Stimulated activated CD4-positive, alpha-beta T cell treated with anti-CD3 and anti-CD28 coated beads, Interleukin-15, amount 100 ng/mL, for 24 hours (primary cell): Measurements from ENCODE around the gene ZNF487.
A peak's percentile ranks its signal among the peaks of the same experiment; 100 is the strongest.
"Not testable (repeated sequence)": the region's sequence is repeated elsewhere in the genome, so short reads cannot be mapped to it uniquely, and the experiment has no call there.

Experiments used
- DNase-seq: peaks from one replicate; pipeline ENCODE4 v3.0.0-alpha.2; 2020

Gene ZNF487

DNA sequence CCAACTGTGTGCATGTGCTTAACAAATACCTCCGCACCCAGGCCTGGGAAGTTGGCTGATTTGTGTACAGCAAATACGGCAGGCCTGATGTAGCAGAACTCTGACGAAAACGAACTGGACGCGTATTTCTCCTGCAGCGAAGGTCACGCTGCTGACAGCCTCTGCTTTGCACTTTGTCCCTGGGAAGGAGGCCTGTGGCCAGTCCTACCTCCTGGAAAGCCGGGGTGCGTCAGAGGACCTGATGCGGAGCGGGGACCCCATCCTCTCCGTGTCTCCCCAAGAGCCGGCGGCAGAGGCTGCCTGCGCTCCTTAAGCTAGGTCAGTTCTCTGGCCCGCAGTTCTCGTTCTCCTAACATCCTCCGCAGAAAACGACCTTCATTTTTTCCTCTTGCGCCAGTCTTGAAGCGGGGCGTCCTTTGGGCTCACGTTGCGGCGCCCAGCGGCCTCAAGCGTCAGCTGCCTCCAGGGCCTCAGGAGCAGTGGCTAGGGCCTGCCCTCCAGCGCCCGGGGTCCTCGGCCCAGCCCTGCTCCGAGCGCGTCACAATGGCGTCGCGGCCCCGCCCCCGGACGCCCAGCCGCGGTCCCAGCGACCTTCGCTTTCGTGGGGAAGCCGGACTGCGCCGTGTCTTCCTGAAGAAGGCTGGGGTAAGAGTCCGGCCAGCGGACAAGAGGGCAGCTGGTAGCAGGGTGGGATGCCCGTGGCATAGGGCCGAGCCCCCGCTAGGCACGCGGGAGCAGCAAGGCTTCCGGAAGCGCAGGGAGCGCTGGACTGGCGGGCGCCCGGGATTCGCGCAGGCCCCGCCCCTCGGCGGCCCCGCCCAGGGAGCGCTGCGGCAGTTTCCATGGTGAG lies at the start of gene ZNF487:
Gene ZNF487, plus strand, starts transcription at position 821 of the 850 bp plus-strand sequence. CDS start 38,703 bp downstream, outside the sequence.
- peak; percentile 89 for DNase-seq

DNA sequence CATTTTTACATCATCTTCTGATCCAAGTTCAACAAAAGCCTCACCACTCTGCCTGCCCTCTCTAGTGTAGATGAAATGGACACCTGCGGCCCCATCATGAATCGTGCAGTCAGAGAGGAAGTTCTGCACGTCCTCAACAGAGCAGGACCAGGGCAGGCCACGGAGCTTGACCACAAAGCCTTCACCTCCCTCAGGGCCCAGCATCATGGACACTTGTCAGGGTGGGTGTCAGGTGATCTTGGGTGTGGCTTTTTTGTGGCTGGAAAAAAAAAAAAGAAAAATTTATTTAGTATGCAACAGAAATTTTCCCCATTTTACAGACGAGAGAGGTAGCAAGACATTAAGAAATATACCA lies 49.3 kb upstream of the ZNF487 start:
- DNase-seq, result no peak

DNA sequence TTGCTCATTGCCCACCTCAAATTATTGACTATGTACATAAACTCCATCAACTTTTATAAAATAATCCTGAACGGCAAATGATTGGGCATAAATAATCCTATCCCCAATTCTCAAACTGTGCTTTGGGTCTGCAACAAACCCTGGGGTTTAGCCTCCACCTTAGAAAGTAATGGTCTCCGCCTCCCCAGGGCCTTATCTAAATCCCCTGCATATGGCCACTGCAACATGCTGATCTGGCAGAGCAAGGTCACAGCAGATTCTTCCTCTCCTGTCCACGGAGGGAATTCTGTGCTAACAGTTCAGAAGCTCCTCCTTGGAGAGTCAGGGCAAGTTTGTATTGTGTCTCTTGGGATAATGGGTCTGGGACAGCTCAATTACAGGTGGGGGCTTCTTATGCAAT lies 47.0 kb upstream of the ZNF487 start:
- DNase-seq, result no peak

DNA sequence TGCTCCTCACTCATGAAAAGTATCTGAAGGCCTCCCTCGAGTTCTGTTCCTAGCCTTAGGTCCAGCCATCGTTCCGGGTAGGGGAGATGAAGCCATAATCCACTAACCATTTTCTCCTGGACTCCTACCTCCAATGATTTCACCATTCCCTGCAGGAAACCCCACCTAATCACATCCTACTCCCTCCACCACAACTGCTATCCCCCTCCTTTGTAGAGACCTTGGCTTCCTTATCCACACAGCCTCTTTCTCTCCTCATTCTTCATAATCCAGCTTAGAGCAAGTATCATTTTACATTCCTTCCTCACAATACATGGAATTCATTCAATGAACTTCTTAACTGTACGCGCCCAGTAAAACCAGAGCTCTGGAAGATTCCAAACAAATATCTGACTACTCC lies 46.6 kb upstream of the ZNF487 start:
- DNase-seq, result no peak

DNA sequence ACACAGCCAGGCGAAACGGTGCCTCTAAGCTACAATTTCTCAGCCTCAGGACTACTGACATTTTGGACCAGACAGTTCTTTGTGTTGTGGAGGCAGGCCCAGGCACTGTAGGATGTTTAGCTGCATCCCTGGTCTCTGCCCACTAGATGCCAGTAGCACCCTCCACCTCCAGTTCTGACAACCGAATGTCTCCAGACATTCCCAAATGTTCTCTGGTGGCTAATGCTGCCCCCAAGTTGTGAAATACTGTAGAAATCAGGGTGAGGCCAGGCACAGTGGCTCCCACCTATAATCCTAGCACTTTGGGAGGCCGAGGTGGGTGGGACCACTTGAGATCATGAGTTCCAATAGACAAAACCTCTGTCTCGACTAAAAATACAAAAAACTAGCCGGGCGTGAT lies 46.2 kb upstream of the ZNF487 start:
- DNase-seq, result no peak

DNA sequence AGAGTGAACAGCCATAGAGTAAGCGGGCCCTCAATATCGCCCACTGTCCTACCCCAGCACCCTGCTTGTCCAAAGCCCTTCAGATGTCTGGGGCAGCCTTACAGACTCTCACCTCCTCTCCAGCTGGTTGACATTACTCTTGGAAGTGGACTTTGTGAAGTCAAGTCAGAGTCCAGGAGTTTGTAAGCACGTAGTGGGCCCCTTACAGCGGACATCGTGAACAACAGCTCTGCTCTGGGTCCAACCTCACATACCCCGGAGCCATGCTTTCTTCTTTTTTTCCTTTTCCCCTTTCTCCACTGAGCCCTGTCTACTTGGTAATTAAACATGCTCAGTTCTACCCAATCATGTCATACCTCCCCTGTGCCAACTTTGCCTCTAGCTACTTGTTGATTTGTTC lies 45.4 kb upstream of the ZNF487 start:
- DNase-seq, result no peak

DNA sequence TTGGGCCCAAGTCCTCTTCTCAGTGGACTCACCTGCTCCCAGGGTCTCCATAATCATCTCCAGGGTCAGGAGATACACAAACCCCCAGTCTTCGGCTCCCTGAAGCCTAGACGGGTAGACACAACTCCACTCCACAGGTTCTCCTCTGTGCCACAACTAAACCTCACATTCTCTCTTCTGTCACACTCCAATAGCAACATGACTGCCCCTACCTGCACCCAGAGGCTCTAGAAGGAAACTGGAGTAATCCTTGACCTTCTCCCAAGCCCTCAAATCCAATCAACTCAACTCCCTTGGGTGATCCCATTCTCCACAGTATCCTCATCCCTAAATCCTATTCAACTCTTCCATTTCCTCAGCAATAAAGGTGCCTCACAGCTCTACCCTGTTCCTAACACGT lies 44.2 kb upstream of the ZNF487 start:
- DNase-seq, result no peak

DNA sequence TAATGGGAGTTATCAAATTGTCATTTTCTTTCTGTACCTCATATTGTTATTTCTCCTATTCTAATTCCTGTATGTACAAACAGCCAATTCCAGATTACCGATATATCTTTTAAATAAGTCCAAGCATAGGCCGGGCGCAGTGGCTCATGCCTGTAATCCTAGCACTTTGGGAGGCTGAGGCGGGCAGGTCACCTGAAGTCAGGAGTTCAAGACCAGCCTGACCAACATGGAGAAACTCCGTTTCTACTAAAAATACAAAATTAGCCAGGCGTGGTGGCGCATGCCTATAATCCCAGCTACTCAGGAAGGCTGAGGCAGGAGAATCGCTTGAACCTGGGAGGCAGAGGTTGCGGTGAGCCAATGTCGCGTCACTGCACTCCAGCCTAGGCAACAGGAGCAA lies 43.7 kb upstream of the ZNF487 start:
- DNase-seq, result not testable (repeated sequence)

DNA sequence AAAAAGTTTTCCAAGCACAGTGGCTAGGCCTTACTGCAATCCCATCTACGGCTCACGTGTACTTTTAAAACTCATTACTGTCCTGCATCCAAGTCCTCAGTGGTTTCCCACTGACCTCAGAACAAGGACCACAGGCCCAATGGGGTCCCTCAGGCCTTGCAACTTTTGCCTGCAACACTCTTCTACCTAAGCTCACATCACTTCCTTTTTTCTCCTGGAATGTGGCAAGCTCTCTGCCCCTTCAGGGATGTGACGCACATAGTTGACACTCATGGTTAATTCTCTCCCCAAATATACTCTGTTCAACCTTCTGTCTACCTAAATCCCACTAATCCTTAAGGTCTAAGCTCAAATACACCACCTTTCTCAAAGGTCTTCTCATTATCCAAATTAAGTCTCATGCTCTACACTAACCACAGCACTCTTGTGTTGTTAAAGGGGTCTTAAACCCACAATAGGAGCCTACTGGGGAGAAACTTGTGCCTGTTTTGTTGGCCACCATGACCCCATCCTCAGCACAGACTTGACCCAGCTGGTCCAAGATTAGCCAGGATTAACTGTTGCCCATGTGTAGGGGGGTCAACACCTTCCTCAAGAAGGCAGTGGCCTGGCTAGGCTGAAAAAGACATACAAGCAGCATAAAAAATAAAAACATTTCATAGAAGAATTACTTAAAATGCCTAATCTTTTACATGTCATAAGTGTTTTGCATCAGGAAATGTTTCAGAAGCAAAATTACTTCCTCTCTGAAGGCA lies 43.1 kb upstream of the ZNF487 start:
- no peak for DNase-seq

DNA sequence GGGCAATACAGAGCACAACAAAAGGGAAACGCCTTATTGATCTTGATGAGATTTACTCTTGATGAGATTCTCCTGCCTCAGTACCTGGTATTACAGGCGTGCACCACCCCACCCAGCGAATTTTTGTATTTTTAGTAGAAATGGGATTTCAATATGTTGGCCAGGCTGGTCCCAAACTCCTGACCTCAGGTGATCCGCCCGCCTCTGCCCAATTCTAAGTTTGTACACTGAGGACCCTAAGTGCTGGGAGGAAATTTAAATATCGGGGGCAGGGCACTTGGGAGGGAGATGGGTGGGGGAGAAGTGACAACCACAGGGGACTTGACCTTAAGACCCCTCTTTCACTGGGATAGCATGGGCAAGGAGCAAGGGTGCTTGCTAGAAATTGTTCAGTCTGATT lies 42.0 kb upstream of the ZNF487 start:
- no peak for DNase-seq

DNA sequence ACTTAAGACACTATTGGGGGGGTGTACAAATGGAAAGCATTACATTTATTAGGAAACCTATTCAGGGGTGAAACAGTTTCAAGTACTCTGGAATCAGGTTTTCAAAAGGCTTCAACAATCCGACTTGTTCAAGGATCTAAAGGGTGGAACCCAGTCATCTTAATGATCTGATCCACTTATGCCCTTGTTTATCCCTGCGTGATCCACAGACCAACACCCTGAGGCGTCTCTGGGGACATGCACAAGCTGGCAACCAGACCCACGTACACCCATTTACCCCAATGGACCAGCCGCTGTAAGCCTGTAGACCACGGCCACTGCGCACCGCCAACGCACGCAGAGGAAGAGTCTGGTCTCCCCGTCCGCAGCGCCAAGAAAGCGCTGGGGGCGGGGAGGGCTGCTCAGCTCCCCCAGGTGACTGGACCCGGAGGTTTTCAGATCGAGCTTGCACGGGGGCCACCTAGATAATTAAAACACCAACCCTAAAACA lies 41.3 kb upstream of the ZNF487 start:
- peak; percentile 62 for DNase-seq

DNA sequence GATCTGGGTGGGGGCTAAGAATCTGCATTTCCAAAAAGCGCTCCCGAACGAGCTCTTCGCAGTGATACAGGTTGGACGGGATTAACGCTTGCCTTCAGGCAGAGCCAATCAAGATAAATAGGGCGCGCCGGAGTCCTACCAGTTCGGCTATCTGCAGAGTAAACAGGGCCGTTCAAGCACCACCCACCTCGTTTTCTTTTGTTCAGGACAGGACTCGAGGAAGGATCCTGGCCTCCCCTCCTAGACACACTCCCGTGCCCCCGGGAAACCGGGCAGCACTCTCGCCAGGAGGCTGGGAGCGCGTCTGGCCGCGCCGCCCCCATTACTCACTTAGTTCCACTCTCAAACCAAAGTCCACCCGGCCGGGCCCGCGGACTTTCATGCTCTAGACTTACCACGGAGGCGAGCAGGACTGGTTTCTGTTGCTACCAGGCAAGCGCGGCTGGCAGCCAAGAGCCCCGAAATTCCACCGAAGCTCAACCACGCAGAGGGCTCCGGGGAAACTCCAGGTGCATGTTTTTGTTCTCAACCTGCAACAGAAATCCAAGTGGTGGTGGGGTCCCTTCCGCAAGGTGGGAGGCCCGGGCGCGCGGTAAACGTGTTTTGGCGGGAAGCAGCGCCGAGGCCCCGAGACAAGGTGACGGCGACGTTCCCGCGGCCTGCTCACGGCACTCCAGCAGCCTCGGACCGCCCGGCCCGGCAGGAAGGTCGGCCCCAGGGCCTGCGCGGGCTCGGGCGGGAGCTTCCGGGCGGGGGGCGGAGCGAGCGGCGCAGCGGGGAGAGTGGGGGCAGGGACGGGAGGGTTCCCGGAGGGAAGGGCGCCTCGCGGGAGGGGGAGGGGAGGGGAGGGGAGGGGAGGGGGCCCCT lies 40.6 kb upstream of the ZNF487 start:
- peak; percentile 88 for DNase-seq

DNA sequence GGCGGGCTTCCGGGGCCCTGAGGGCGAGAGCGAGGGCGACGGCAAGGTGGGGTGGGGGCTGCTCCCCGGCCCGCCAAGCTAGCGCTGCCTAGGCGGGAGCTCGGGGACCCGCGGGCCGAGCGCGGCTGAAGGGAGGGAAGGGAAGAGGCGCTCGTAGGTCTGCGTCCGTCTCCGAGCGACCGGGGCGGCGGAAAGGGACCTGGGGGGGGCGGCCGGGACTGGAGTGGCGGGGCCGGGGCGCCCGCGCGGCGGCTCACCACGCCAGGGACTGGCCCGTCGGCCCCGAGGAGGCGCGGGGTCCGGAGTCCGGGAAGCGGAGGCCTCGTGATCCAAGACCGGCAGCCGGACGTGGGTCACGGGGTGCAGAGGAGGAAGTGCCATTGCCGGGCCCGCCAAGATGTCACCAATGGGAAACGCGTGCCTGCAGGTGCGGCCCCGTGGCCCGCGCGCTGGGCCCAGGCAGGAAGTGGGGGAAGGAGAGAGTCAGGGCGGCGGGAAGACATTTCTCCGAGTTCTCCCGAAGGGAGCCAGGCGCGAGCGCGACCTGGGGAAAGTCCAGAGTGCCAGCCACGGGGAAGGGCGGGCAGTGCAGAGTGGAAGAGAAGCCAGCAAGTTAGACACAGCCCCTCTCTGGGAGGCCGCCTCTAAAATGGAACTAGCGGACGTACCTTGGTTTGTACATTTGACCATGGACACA lies 39.8 kb upstream of the ZNF487 start:
- DNase-seq, result peak; percentile 90

DNA sequence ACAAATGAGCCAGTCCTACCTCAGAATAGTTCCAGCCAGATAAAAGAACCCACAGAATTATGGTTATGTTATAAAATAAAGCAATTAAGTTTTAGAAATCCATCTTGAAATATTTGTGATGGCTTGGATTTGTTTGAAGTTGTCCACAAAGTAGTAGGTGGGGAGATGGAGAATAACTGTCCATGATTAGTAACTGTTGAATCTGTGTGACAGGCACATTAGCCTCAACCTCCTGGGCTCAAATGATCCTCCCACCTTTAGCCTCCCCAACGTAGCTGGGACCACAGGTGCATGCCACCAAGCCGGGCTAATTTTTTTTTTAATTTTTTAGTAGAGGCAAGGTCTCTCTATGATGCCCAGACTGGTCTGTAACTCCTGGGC lies 38.0 kb upstream of the ZNF487 start:
- no peak for DNase-seq

DNA sequence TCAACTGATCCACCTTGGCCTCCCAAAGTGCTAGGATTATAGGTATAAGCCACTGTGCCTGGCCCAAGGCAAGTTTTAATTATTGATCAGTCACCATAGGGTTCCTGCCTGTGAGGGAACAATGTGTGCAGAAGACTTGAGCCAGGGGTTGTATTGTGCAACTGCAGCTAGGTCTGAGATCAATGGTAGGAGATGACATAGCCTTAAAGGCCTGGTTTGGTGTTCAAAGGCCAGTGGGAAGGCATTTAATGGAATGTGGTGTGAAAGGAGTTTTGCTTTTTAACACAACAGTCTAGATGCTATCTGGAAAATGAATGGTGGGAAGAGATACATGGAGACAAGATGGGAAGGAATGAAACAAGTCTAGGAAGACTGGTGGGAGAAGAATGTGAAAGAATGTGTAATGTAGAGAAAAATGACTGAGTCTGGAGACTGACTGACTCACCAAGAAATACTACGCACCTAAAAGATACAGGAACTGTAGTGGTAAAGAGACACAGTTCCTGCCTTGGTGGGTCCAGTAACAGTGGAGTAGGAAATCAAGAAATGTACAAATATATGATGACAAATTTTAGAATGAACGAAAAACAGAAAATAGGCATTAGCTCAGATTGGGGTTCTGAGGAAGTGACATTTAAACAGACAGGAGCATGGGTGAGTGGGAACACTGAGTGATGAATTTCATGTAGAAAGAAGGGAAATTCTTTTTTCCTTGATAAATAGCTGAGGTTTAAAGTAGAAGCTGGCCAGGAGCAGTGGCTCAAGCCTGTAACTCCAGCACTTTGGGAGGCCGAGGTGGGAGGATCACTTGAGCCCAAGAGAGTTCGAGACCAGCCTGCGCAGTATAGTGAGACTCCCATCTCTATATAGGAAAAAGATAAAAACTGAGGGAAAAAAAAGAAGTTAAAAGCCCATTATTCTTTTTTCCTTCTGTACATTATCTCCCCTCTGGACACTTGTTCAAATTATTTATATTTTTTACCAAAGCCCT lies 37.3 kb upstream of the ZNF487 start:
- no peak for DNase-seq

DNA sequence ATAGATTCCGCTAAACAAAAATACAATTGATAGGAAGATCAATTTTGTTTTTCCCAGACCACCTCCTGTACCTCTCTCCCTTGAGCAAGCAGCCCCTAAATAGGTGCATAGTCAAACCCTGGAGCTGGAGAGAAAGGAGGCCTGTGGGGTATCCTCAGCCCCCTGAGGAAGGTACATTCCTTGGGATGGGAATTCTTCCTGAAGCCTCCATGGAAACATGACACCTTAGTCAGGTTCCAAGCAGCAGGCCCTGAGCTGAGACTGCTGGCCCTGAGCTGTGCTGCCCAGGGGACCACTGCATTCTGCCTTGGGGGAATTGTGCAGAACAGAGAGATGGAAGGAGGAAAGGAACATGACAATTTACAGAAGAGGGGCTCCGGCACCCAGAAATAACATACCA lies 35.3 kb upstream of the ZNF487 start:
- DNase-seq, result no peak

DNA sequence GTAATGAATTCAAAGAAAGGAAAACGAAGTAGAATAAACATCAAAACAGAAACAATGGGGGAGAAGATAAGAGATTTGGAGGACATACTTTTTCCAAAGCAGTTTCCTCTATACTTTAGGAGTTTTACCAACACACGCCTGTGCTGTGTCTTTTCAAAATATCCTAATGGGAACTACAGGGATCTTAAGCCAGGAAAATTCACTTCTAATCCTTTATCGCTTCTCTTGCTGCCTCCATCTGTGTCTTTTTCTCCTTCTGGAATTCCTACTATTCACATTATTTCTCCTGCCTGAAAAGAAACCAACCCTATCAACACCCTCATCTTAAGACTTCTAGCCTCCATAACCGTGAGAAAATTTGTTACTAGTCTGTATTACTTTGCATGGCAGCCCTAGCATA lies 34.7 kb upstream of the ZNF487 start:
- no peak for DNase-seq

DNA sequence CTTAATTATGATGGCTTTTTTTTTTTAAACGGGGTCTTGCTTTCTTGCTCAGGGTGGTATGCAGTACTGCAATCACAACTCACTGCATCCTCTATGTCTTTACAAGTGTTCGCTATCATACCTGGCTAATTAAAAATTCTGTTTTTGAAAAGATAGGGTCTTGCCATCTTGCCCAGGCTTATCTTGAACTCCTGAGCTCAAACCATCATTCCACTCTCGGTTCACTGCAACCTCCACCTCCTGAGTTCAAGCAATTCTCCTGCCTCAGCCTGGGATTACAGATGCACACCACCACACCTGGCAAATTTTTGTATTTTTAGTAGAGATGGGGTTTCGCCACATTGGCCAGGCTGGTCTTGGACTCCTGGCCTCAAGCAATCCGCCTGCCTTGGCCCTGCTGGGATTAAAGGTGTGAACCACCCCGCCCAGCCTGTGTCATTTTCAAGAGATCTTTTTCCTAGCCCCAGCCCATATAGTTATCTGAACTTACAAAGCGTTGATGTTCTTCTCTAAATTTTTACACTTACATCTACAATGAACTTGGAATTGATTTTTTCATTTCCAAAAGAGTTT lies 33.9 kb upstream of the ZNF487 start:
- no peak for DNase-seq

DNA sequence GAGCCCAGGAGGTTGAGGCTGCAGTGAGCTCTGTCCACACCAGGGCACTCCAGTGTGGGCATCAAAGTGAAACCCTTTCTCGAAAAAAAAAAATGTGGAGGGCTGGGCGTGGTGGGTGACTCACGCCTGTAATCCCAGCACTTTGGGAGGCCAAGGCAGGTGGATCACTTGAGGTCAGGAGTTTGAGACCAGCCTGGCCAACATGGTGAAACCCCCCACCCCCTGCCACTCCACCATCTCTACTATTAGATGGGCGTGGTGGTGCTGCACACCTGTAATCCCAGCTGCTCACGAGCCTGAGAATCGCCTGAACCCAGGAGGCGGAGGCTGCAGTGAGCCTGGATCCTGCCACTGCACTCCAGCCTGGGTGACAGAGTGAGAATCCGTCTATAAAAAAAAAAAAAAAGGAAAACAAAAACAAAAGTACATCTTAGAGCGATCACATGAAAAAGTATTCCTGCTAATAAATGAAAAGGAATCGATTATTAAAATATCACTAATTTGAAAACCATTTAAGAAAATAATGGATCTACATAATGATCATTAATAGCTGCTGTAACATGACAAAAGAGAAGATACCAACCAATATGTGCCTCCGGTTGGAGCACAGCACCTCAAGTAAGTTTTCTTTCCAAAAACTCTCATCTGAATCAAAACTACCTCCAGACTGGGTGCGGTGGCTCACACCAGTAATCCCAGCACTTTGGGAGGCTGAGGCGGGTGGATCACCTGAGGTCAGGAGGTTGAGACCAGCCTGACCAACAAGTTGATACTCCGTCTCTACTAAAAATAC lies 32.8 kb upstream of the ZNF487 start:
- no peak for DNase-seq

DNA sequence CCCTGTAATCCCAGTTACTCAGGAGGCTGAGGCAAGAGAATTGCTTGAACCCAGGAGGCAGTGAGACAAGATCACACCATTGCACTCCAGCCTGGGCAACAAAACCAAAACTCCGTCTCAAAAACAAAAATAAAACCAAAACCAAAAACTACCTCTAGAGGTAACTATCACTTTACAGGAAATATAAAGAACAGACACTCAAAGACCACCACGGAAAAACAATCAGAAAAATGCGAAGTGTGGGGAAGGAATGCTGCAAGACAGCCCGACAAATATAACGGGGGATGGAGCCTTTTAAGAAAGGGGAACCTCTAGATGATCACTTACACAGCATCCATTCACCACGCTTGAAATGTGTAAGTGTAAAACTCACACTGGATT lies 32.2 kb upstream of the ZNF487 start:
- DNase-seq, result no peak
